ENCODE measurements around the gene CDC42EP1.

DNA sequence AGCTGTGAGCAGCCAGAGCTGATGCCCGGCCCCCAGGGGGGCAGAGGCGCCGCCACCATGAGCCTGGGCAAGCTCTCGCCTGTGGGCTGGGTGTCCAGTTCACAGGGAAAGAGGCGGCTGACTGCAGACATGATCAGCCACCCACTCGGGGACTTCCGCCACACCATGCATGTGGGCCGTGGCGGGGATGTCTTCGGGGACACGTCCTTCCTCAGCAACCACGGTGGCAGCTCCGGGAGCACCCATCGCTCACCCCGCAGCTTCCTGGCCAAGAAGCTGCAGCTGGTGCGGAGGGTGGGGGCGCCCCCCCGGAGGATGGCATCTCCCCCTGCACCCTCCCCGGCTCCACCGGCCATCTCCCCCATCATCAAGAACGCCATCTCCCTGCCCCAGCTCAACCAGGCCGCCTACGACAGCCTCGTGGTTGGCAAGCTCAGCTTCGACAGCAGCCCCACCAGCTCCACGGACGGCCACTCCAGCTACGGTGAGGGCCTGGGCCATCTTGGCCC lies 6.1 kb downstream of the CDC42EP1 start:
- TF ChIP-seq, protein P1, sequence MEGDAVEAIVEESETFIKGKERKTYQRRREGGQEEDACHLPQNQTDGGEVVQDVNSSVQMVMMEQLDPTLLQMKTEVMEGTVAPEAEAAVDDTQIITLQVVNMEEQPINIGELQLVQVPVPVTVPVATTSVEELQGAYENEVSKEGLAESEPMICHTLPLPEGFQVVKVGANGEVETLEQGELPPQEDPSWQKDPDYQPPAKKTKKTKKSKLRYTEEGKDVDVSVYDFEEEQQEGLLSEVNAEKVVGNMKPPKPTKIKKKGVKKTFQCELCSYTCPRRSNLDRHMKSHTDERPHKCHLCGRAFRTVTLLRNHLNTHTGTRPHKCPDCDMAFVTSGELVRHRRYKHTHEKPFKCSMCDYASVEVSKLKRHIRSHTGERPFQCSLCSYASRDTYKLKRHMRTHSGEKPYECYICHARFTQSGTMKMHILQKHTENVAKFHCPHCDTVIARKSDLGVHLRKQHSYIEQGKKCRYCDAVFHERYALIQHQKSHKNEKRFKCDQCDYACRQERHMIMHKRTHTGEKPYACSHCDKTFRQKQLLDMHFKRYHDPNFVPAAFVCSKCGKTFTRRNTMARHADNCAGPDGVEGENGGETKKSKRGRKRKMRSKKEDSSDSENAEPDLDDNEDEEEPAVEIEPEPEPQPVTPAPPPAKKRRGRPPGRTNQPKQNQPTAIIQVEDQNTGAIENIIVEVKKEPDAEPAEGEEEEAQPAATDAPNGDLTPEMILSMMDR (IDR thresholded peaks at IDR 0.05; ENCODE audit: low read length) = no peak
- no peak for TF ChIP-seq EZH2 (optimal IDR thresholded peaks at IDR 0.05; ENCODE audit: low read depth, low read length)
